NOMO-1 treated with dmso at 0.1 percent for 144 hours (cell line): ENCODE results near the gene CENPF.
"Not testable (repeated sequence)": the region's sequence is repeated elsewhere in the genome, so short reads cannot be mapped to it uniquely, and the experiment has no call there.

ENCODE experiments used
- DNase-seq: peaks from one replicate; lab custom pipeline; 2025; ENCODE audit not compliant: unreplicated experiment; lab: John Stamatoyannopoulos, UW

The CENPF gene

DNA sequence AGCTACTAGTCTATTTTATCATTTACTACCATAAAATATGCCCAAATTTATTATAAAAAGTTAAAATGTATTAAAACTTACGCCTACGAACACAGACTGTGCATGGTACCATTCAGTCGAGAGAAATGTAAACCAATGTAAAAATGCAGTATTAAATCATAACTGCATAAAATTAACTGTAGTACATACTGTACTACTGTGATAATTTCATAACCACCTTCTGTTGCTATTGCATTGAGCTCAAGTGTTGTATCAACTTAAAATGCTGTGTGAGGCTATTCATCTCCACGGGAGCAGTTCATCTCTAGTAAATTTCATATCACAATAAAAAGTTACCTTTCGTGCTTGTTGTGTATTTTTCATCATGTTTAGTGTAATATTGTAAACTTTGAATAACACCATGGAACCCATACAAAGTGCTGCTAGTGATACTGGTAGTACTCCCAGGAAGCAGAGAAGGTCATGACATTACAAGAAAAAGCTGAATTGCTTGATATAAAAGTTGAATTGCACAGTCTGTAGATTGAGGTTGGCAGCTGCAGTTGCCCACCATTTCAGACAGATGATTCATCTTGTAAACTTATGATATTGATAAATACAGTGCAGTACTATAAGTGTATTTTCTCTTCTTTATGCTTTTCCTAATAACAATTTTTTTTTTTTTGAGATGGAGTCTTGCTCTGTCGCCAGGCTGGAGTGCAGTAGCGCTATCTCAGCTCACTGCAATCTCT, 19.0 kb upstream of the CENPF start:
- DNase-seq: no peak

- peak; percentile 37 for DNase-seq
Measured at GRCh38 chr1:214584805-214585766, 17.9 kb upstream of the CENPF start.

GRCh38 chr1:214586621-214587020, 16.4 kb upstream of the CENPF start:
- DNase-seq: no peak

DNA sequence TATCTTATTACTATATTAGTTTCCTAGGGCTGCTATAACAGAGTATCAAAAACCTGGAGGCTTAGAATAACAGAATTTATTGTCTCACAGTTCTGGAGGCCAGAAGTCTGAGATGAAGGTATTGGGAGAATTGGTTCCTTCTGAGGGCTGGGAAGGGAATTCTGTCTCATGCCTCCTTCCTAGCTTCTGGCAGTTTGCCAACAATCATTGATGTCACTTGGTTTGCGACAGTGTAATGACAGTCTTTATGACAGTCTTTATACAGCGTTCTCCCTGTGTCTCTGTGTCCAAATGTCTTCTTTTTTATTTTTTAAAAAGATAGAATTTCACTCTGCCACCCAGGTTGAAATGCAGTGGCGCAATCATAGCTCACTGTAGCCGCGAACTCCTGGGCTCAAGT, 15.8 kb upstream of the CENPF start:
- no peak for DNase-seq

GRCh38 chr1:214588963-214589597, 13.9 kb upstream of the CENPF start:
- DNase-seq: no peak

- no peak for DNase-seq
Measured at GRCh38 chr1:214590696-214591095, 12.3 kb upstream of the CENPF start.

DNA sequence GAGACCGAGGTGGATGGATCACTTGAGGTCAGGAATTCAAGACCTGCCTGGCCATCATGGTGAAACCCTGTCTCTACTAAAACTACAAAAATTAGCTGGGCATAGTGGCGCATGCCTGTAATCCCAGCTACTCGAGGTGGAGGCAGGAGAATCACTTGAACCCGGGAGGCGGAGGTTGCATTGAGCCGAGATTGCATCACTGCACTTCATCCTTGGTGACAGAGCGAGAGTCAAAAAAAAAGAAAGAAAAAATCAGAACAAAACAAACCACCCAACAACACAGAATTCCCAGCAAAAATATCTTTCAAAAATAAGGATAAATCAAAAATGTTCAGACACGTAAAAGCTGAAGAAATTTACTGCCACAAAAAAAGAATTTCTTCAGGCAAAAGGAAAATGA, 11.1 kb upstream of the CENPF start:
- DNase-seq: not testable (repeated sequence)

DNA sequence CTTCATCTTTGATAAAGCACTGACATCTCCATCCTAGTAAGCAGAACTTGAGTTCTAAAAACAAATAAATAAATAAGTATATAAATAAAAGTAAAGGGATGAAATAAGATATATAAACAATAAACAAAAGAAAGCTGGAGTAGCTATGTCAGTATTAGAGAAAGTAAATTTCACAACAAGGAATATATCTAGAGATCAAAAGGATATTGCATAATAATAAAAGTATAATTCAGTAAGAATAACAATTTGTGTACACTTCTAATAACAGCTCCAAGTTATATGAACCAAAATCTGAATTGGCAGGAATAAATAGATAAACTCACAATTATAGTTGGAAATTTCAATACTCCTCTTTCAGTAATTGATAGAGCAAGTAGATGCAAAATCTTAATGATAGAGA, 9.8 kb upstream of the CENPF start:
- no peak for DNase-seq

GRCh38 chr1:214603819-214604252, 841 bp downstream of the CENPF start:
- peak; percentile 11 for DNase-seq

DNA sequence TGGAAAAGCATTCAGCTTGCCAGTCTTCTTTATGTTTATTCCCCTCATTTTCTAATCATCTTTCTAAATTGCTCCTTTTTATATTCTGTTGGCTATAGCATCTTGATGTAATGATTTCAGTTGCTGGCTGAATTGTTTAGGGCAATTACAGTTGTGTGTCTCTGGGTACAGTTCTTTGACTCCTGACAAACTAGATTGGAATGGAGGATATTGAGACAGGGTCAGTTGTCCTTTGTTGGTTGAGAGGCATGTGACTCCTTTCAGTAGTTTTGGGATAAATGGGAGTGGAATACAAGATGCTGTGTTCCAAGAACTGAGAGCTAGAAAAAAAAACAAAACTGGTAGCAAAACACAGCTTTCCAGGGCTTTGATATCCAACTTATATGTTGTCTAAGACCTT, 1.5 kb downstream of the CENPF start:
- no peak for DNase-seq

- not testable (repeated sequence) for DNase-seq
Measured at GRCh38 chr1:214605484-214605883, 2.5 kb downstream of the CENPF start.

- DNase-seq: not testable (repeated sequence)
Measured at GRCh38 chr1:214605933-214606925, 3.2 kb downstream of the CENPF start.

DNA sequence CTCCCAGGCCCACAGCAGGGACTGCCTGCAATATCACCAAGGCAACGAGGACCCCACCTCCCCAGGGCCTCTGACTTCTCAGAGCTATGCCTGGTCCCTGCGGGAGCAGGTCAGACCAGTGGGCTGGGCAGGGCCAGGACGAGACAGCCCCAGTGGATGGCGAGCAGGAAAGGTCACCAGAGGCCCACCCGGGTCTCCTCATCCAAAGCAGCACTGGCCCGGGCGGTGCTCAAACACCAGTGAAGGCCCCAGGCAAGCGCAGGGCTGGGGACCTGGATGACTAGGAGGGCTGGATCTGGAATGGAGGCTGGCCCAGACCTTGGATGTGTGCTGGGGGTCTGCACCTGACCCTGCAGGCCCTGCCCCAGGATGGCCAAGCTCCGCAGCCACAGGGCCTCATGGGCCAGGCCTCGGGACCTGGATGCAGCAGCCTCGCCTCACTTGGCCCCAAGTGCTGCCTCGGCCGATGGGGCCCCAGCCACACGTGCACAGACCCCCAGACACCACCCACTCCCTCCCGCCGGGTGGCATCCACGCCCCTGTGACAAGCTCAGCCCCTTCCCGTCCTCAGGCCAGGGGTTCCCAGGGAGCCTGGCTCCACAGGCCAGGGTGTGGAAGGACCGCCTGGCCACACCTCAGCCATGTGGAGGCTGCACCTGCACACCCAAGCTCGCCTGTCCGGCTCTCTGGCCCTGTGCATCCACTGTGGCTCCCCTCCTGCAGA, 4.7 kb downstream of the CENPF start:
- not testable (repeated sequence) for DNase-seq

DNA sequence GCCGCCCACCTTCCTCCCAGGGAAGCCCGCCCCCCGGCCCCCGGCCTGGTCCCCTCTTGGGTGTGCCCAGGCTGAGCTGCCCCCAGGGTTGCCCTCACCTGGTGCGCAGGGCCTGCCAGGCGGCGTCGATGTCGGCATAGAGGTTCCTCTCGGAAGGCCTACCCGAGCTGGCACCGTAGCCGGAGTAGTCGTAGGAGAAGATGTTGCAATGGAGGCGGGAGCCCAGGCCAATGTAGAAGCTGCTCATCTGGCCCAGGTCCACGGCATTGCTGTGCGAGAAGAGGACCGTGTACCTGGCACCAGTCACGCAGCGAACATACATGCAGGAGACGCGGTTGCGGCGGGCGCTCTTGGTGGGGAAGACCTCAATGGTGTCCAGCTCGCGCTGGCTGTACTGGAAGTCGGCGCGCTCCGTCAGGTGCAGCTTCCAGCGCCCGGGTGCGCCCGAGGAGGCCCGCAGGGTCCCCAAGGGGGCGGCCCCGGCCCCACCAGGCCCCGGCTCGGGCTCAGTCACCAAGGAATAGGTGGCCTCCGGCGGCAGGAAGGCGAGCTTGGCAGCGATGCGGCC, 5.3 kb downstream of the CENPF start:
- DNase-seq: not testable (repeated sequence)

- DNase-seq: not testable (repeated sequence)
Measured at GRCh38 chr1:214608817-214609216, 5.8 kb downstream of the CENPF start.

- no peak for DNase-seq
Measured at GRCh38 chr1:214609692-214610091, 6.7 kb downstream of the CENPF start.

DNA sequence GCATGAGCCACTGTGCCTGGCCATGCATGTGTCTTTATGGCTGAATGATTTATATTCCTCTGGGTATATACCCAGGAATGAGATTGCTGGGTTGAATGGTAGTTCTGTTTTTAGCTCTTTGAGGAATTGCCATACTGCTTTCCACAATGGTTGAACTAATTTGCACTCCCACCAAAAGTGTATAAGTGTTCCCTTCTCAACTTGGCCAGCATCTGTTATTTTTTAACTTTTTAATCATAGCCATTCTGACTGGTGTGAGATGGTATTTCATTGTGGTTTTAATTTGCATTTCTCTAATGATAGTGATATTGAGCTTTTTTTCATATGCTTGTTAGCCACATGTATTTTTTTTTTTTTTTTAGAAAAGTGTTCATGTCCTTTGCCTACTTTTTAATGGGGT, 7.1 kb downstream of the CENPF start:
- DNase-seq: not testable (repeated sequence)

- no peak for DNase-seq
Measured at GRCh38 chr1:214615109-214615508, 12.1 kb downstream of the CENPF start.

GRCh38 chr1:214615871-214616270, 12.9 kb downstream of the CENPF start:
- no peak for DNase-seq
